Loucy (cell line): ENCODE data around the gene OLAH.

ENCODE experiments used
- H2AFZ ChIP-seq: fragments of 200-600 bp; sonication (generic); 2 replicates; pipeline ENCODE4 v1.6.0; 2016; ENCODE audit warnings: antibody characterized with exemption, mild to moderate bottlenecking, low read length, moderate library complexity
- H3F3A ChIP-seq: fragments of 200-600 bp; 2 replicates; pipeline ENCODE4 v1.6.0; 2016; ENCODE audit warnings: antibody characterized with exemption, low read depth, mild to moderate bottlenecking
- H3K27me3 ChIP-seq: fragments of 200-600 bp; sonication (generic); 2 replicates; pipeline ENCODE4 v1.6.1; 2014; ENCODE audit warnings: low read length, mild to moderate bottlenecking; ENCODE audit not compliant: insufficient read depth, poor library complexity, severe bottlenecking
- H3K36me3 ChIP-seq: fragments of 200-600 bp; sonication (generic); 2 replicates; pipeline ENCODE4 v1.6.1; 2016; ENCODE audit warnings: low read length; ENCODE audit not compliant: insufficient read depth
- H3K4me1 ChIP-seq: fragments of 200-600 bp; sonication (generic); 2 replicates; pipeline ENCODE4 v1.5.1; 2014; ENCODE audit warnings: low read length, mild to moderate bottlenecking; ENCODE audit not compliant: insufficient read depth, poor library complexity, severe bottlenecking
- H3K4me2 ChIP-seq: fragments of 200-600 bp; sonication (generic); 2 replicates; pipeline ENCODE4 v1.6.0; 2014; ENCODE audit warnings: antibody characterized with exemption, low read length, low read depth, mild to moderate bottlenecking; ENCODE audit not compliant: poor library complexity, severe bottlenecking
- H3K4me3 ChIP-seq: fragments of 200-600 bp; sonication (generic); 2 replicates; pipeline ENCODE4 v1.5.1; 2014; ENCODE audit warnings: low read length, mild to moderate bottlenecking, mixed read lengths; ENCODE audit not compliant: poor library complexity, severe bottlenecking
- H3K79me2 ChIP-seq: fragments of 200-600 bp; sonication (generic); 2 replicates; pipeline ENCODE4 v1.6.1; 2014; ENCODE audit warnings: low read length; ENCODE audit not compliant: insufficient read depth
- H3K9ac ChIP-seq: fragments of 200-600 bp; sonication (generic); 2 replicates; pipeline ENCODE4 v1.6.0; 2014; ENCODE audit warnings: mild to moderate bottlenecking, low read depth, low read length, moderate library complexity; ENCODE audit not compliant: poor library complexity, severe bottlenecking
- H3K9me2 ChIP-seq: fragments of 200-600 bp; sonication (generic); replicated peaks from 2 replicates; pipeline ENCODE4 v1.6.1; 2016; ENCODE audit warnings: low read depth, low read length, mixed read lengths
- H3K9me3 ChIP-seq: fragments of 200-600 bp; sonication (generic); 2 replicates; pipeline ENCODE4 v1.6.1; 2014; ENCODE audit warnings: mild to moderate bottlenecking, antibody characterized with exemption, low read length, low read depth; ENCODE audit not compliant: insufficient read depth
- H4K20me1 ChIP-seq: fragments of 200-600 bp; sonication (generic); 2 replicates; pipeline ENCODE4 v1.6.0; 2014; ENCODE audit warnings: antibody characterized with exemption, low read length, mild to moderate bottlenecking; ENCODE audit not compliant: insufficient read depth, poor library complexity, severe bottlenecking
- CTCF ChIP-seq: fragments of 200-600 bp; sonication (generic); conservative IDR thresholded peaks from 2 replicates; pipeline ENCODE4 v1.5.1; 2014; ENCODE audit warnings: mild to moderate bottlenecking, antibody characterized with exemption, low read length
- EZH2phosphoT487 ChIP-seq: fragments of 200-600 bp; IDR thresholded peaks from 2 replicates; pipeline ENCODE4 v1.6.1; 2018; ENCODE audit warnings: antibody characterized with exemption, mild to moderate bottlenecking, moderate library complexity, borderline replicate concordance

Gene OLAH

GRCh38 chr10:15045380-15045779, 1.6 kb downstream of the OLAH start:
- Histone ChIP-seq H3K9me3 (no peaks in the 10 kb centered on the region), H3F3A (no peaks in the 10 kb centered on the region), H3K9me2 (no peaks in the 10 kb centered on the region), H3K36me3 (no peaks in the 10 kb centered on the region), H3K4me2 (no peak overlapping the region), H3K4me1 (no peaks in the 10 kb centered on the region), H3K27me3 (no peaks in the 10 kb centered on the region), H3K4me3 (no peak overlapping the region), H3K9ac (no peak overlapping the region), H4K20me1 (no peaks in the 10 kb centered on the region), H3K79me2 (no peaks in the 10 kb centered on the region), H2AFZ (no peak overlapping the region)
- TF ChIP-seq CTCF (no peak), EZH2phosphoT487 (no peak)

GRCh38 chr10:15046626-15047025, 2.9 kb downstream of the OLAH start:
- TF ChIP-seq EZH2phosphoT487 (no peak), CTCF (no peak)
- Histone ChIP-seq H4K20me1 (no peaks in the 10 kb centered on the region), H3K4me3 (no peak overlapping the region), H3K9me2 (no peaks in the 10 kb centered on the region), H3K27me3 (no peaks in the 10 kb centered on the region), H3K9me3 (no peaks in the 10 kb centered on the region), H3K4me2 (no peak overlapping the region), H2AFZ (no peak overlapping the region), H3K79me2 (no peaks in the 10 kb centered on the region), H3K36me3 (no peaks in the 10 kb centered on the region), H3F3A (no peaks in the 10 kb centered on the region), H3K9ac (no peak overlapping the region), H3K4me1 (no peaks in the 10 kb centered on the region)

- TF ChIP-seq EZH2phosphoT487 (no peak), CTCF (no peak)
- no peaks in the 10 kb centered on the region for H3K79me2 ChIP-seq
- H3F3A ChIP-seq: no peaks in the 10 kb centered on the region
- H3K36me3 ChIP-seq: no peaks in the 10 kb centered on the region
- no peaks in the 10 kb centered on the region for H4K20me1 ChIP-seq
- no peak overlapping the region for H3K9ac ChIP-seq
- no peaks in the 10 kb centered on the region for H3K9me3 ChIP-seq
- no peaks in the 10 kb centered on the region for H3K4me1 ChIP-seq
- no peak overlapping the region for H2AFZ ChIP-seq
- H3K27me3 ChIP-seq: no peaks in the 10 kb centered on the region
- no peak overlapping the region for H3K4me2 ChIP-seq
- no peaks in the 10 kb centered on the region for H3K9me2 ChIP-seq
- no peak overlapping the region for H3K4me3 ChIP-seq
Measured at GRCh38 chr10:15049533-15049932, 5.8 kb downstream of the OLAH start.
